GM23338 (cell line): ENCODE data around the gene SLC36A3. TPM values are rescaled to one million over a fixed set of nuclear protein-coding genes. Genes with fewer than 3 reads are reported as not detected.

Experiments
- ATAC-seq: fragments of 200-7000 bp; cut with Tn5 transposase; 3 replicates; pipeline ENCODE4 v1.9.1; 2020
- DNase-seq: peaks from one replicate; pipeline ENCODE4 v3.0.0-alpha.2; 2015; ENCODE audit warnings: low spot score
- H2AFZ ChIP-seq: fragments of 200-600 bp; sonication (generic); 2 replicates; pipeline ENCODE4 v1.8.0; 2016; ENCODE audit warnings: antibody characterized with exemption, mild to moderate bottlenecking, moderate library complexity
- H3F3A ChIP-seq: fragments of 200-600 bp; sonication (generic); replicated peaks from 2 replicates; pipeline ENCODE4 v1.8.0; 2017; ENCODE audit warnings: antibody characterized with exemption, mixed run types, low read depth
- H3K27ac ChIP-seq: fragments of 200-600 bp; sonication (generic); 2 replicates; pipeline ENCODE4 v1.6.1; 2016; ENCODE audit warnings: low read depth
- H3K27me3 ChIP-seq: fragments of 200-600 bp; sonication (generic); 2 replicates; pipeline ENCODE4 v1.8.0; 2016; ENCODE audit warnings: mild to moderate bottlenecking, mixed run types, moderate library complexity; ENCODE audit not compliant: insufficient read depth
- H3K36me3 ChIP-seq: fragments of 200-600 bp; sonication (generic); 2 replicates; pipeline ENCODE4 v1.8.0; 2016; ENCODE audit warnings: mild to moderate bottlenecking; ENCODE audit not compliant: insufficient read depth
- H3K4me1 ChIP-seq: fragments of 200-600 bp; sonication (generic); 2 replicates; pipeline ENCODE4 v1.8.0; 2016; ENCODE audit warnings: mild to moderate bottlenecking, moderate library complexity; ENCODE audit not compliant: insufficient read depth
- H3K4me2 ChIP-seq: fragments of 200-600 bp; sonication (generic); 2 replicates; pipeline ENCODE4 v1.7.1; 2017; ENCODE audit warnings: mixed run types
- H3K4me3 ChIP-seq: fragments of 200-600 bp; sonication (generic); 2 replicates; pipeline ENCODE4 v1.6.1; 2016; ENCODE audit warnings: mixed run types
- H3K79me2 ChIP-seq: fragments of 200-600 bp; sonication (generic); replicated peaks from 2 replicates; pipeline ENCODE4 v1.8.0; 2017; ENCODE audit warnings: mild to moderate bottlenecking; ENCODE audit not compliant: insufficient read depth
- H3K9me2 ChIP-seq: fragments of 200-600 bp; sonication (generic); 2 replicates; pipeline ENCODE4 v1.8.0; 2017; ENCODE audit not compliant: insufficient read depth
- H4K20me1 ChIP-seq: fragments of 200-600 bp; sonication (generic); replicated peaks from 2 replicates; pipeline ENCODE4 v1.8.0; 2017; ENCODE audit warnings: mild to moderate bottlenecking; ENCODE audit not compliant: insufficient read depth
- H3K27ac Mint-ChIP-seq: 2 replicates; pipeline ENCODE4 v1.8.0; 2020; ENCODE audit warnings: inconsistent platforms, mild to moderate bottlenecking, moderate library complexity, mixed read lengths
- H3K27me3 Mint-ChIP-seq: 3 replicates; pipeline ENCODE4 v1.8.0; 2022; ENCODE audit warnings: low read depth, mild to moderate bottlenecking, moderate library complexity, mixed read lengths, inconsistent platforms; ENCODE audit not compliant: insufficient read depth, poor library complexity
- H3K36me3 Mint-ChIP-seq: 3 replicates; pipeline ENCODE4 v1.8.0; 2021; ENCODE audit warnings: low read depth, mild to moderate bottlenecking, inconsistent platforms, moderate library complexity, mixed read lengths
- H3K4me1 Mint-ChIP-seq: 3 replicates; pipeline ENCODE4 v1.8.0; 2020; ENCODE audit warnings: mild to moderate bottlenecking, inconsistent platforms, mixed read lengths
- H3K4me3 Mint-ChIP-seq: 3 replicates; pipeline ENCODE4 v1.8.0; 2021; ENCODE audit warnings: moderate library complexity, mild to moderate bottlenecking, inconsistent platforms, mixed read lengths
- H3K9me3 Mint-ChIP-seq: 3 replicates; pipeline ENCODE4 v1.8.0; 2020; ENCODE audit warnings: moderate library complexity, mild to moderate bottlenecking, inconsistent platforms, mixed read lengths
- CREB1 ChIP-seq: fragments of 250-450 bp; sonication (Bioruptor Pico); IDR thresholded peaks from 2 replicates; pipeline ENCODE4 v1.5.0; 2020; ENCODE audit warnings: low read depth, mild to moderate bottlenecking, moderate library complexity
- EZH2 ChIP-seq: fragments of 200-600 bp; sonication (generic); IDR thresholded peaks from one replicate; pipeline ENCODE4 v1.8.0; 2017; ENCODE audit warnings: antibody characterized with exemption, mild to moderate bottlenecking, low read depth; ENCODE audit not compliant: unreplicated experiment
- JUNB ChIP-seq: IDR thresholded peaks from one replicate; pipeline ENCODE4 v1.6.1; 2016; ENCODE audit warnings: antibody characterized with exemption; ENCODE audit not compliant: unreplicated experiment
- POLR2AphosphoS5 ChIP-seq: IDR thresholded peaks from 2 replicates; pipeline ENCODE4 v1.6.1; 2016; ENCODE audit warnings: antibody characterized with exemption, low read depth
- STAT1 ChIP-seq: IDR thresholded peaks from one replicate; pipeline ENCODE4 v1.6.1; 2016; ENCODE audit warnings: antibody characterized with exemption; ENCODE audit not compliant: unreplicated experiment
- ZNF114 ChIP-seq: fragments of 250-450 bp; sonication (Bioruptor Pico); IDR thresholded peaks from 2 replicates; pipeline ENCODE4 v1.5.0; 2020; ENCODE audit warnings: mild to moderate bottlenecking, moderate library complexity
- ZNF331 ChIP-seq: fragments of 250-450 bp; sonication (Bioruptor Pico); IDR thresholded peaks from 2 replicates; pipeline ENCODE4 v1.5.0; 2020; ENCODE audit warnings: low read depth, mild to moderate bottlenecking, moderate library complexity
- polyA plus RNA-seq: library from polyadenylated mRNA; unstranded; fragments of >200 nt; fragmentation: Nextera tagmentation; extraction: Ambion mirVana; gene quantifications from 2 replicates; pipeline ENCODE4 v1.2.1, GENCODE V29; 2016
- total RNA-seq: library from RNA; depleted of rRNA; stranded (reverse); fragments of >200 nt; shearing (Covaris generic); gene quantifications from 2 replicates; pipeline ENCODE4 v1.2.3, GENCODE V29; 2014
- TF ChIP-seq, protein P1 (sequence below): IDR thresholded peaks from 2 replicates; pipeline ENCODE4 v1.6.1; 2016; ENCODE audit warnings: antibody characterized with exemption
- TF ChIP-seq, protein P2 (sequence below): IDR thresholded peaks from one replicate; pipeline ENCODE4 v1.6.1; 2018; ENCODE audit warnings: antibody characterized with exemption; ENCODE audit not compliant: unreplicated experiment
- TF ChIP-seq, protein P3 (sequence below), 2 experiments: fragments of 200-600 bp in 1 of 2; sonication (generic) in 1 of 2; conservative IDR thresholded peaks; 2 replicates each; pipeline versions ENCODE4 v1.5.1 to v1.6.1; 2016 to 2017; ENCODE audit warnings: antibody characterized with exemption in 2 of 2, low read depth in 2 of 2, mild to moderate bottlenecking in 2 of 2, moderate library complexity in 1 of 2

SLC36A3 gene
- total and polyA plus RNA-seq, 2 experiments from 2014 or later: not detected

DNA sequence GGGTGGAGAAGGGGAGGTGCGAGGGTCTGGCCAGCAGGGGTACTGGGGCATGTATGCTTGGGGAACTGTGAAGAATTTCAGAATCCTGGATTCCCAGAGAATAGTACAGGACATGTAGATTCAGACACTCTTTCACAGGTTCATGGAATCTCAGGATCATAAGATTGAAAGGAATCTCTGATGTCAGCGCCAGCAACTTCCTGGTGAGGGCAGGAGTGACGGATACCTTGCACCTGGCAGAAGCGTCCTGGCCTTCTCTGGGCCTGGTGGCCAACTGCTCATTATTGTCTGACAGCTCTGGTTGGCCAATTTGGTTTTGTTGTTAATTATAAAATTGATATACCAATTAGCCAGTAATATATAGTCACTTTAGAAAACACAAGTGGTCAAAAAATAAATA lies 43.6 kb downstream of the SLC36A3 start:
- Histone ChIP-seq H3K4me2 (no peak overlapping the region), H3K36me3 (no peaks in the 10 kb centered on the region), H3K27ac (no peak overlapping the region), H4K20me1 (no peaks in the 10 kb centered on the region), H2AFZ (no peak overlapping the region), H3K79me2 (peaks cover 8% of the 10 kb centered on the region; the same call in 1 of the 2 replicates), H3F3A (no peaks in the 10 kb centered on the region), H3K4me1 (no peaks in the 10 kb centered on the region), H3K9me2 (no peaks in the 10 kb centered on the region), H3K4me3 (no peak overlapping the region), H3K27me3 (no peaks in the 10 kb centered on the region)
- DNase-seq (no peak), ATAC-seq (no peak)
- Mint-ChIP-seq H3K36me3 (no peaks in the 10 kb centered on the region; the same call in 1 of the 3 replicates), H3K4me3 (no peak overlapping the region), H3K27ac (no peak overlapping the region), H3K4me1 (peaks cover 14% of the 10 kb centered on the region), H3K9me3 (no peaks in the 10 kb centered on the region), H3K27me3 (peaks cover 6% of the 10 kb centered on the region)
- TF ChIP-seq, protein P1, sequence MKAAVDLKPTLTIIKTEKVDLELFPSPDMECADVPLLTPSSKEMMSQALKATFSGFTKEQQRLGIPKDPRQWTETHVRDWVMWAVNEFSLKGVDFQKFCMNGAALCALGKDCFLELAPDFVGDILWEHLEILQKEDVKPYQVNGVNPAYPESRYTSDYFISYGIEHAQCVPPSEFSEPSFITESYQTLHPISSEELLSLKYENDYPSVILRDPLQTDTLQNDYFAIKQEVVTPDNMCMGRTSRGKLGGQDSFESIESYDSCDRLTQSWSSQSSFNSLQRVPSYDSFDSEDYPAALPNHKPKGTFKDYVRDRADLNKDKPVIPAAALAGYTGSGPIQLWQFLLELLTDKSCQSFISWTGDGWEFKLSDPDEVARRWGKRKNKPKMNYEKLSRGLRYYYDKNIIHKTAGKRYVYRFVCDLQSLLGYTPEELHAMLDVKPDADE: no peak
- TF ChIP-seq, protein P2, sequence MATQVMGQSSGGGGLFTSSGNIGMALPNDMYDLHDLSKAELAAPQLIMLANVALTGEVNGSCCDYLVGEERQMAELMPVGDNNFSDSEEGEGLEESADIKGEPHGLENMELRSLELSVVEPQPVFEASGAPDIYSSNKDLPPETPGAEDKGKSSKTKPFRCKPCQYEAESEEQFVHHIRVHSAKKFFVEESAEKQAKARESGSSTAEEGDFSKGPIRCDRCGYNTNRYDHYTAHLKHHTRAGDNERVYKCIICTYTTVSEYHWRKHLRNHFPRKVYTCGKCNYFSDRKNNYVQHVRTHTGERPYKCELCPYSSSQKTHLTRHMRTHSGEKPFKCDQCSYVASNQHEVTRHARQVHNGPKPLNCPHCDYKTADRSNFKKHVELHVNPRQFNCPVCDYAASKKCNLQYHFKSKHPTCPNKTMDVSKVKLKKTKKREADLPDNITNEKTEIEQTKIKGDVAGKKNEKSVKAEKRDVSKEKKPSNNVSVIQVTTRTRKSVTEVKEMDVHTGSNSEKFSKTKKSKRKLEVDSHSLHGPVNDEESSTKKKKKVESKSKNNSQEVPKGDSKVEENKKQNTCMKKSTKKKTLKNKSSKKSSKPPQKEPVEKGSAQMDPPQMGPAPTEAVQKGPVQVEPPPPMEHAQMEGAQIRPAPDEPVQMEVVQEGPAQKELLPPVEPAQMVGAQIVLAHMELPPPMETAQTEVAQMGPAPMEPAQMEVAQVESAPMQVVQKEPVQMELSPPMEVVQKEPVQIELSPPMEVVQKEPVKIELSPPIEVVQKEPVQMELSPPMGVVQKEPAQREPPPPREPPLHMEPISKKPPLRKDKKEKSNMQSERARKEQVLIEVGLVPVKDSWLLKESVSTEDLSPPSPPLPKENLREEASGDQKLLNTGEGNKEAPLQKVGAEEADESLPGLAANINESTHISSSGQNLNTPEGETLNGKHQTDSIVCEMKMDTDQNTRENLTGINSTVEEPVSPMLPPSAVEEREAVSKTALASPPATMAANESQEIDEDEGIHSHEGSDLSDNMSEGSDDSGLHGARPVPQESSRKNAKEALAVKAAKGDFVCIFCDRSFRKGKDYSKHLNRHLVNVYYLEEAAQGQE: no peak
- TF ChIP-seq EZH2: no peak
- TF ChIP-seq ZNF114: no peak
- TF ChIP-seq, protein P3, sequence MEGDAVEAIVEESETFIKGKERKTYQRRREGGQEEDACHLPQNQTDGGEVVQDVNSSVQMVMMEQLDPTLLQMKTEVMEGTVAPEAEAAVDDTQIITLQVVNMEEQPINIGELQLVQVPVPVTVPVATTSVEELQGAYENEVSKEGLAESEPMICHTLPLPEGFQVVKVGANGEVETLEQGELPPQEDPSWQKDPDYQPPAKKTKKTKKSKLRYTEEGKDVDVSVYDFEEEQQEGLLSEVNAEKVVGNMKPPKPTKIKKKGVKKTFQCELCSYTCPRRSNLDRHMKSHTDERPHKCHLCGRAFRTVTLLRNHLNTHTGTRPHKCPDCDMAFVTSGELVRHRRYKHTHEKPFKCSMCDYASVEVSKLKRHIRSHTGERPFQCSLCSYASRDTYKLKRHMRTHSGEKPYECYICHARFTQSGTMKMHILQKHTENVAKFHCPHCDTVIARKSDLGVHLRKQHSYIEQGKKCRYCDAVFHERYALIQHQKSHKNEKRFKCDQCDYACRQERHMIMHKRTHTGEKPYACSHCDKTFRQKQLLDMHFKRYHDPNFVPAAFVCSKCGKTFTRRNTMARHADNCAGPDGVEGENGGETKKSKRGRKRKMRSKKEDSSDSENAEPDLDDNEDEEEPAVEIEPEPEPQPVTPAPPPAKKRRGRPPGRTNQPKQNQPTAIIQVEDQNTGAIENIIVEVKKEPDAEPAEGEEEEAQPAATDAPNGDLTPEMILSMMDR (conservative IDR thresholded peaks at IDR 0.05; ENCODE audit: low read depth in 2 of 2): no peak

DNA sequence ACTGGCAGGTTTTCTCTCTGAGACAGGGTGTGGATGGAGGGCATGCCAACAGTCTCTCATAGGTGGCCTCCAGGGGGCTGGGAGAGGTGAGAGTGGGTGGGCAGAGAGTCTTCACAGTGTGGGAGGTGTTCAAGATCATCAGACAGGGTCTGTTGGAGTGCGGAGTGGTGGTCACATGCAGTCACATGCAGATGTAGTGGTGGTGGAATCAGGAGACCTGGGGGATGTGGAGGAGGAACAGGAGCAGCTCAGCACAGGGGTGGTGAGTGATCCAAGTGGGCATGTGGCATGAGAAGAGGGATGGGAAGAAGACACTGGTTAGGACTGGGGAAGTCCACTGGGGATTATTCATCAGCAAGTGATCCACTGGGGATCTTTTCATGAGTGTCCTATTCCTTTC lies 44.8 kb downstream of the SLC36A3 start:
- H3F3A ChIP-seq: no peaks in the 10 kb centered on the region
- H3K36me3 ChIP-seq: no peaks in the 10 kb centered on the region
- no peaks in the 10 kb centered on the region for H3K27me3 ChIP-seq
- Mint-ChIP-seq H3K9me3 (no peaks in the 10 kb centered on the region), H3K4me1 (peaks cover 16% of the 10 kb centered on the region), H3K36me3 (no peaks in the 10 kb centered on the region; the same call in 2 of the 3 replicates), H3K27me3 (peaks cover 4% of the 10 kb centered on the region), H3K27ac (no peak overlapping the region), H3K4me3 (no peak overlapping the region)
- H2AFZ ChIP-seq: no peak overlapping the region
- H3K4me2 ChIP-seq: no peak overlapping the region
- peaks cover 19% of the 10 kb centered on the region for H3K79me2 ChIP-seq
- DNase-seq: no peak
- no peak for ATAC-seq
- H3K27ac ChIP-seq: no peak overlapping the region
- peaks cover 5% of the 10 kb centered on the region for H3K4me1 ChIP-seq
- no peaks in the 10 kb centered on the region for H4K20me1 ChIP-seq
- no peak overlapping the region for H3K4me3 ChIP-seq
- H3K9me2 ChIP-seq: no peaks in the 10 kb centered on the region
- TF ChIP-seq JUNB: no peak
- no peak for TF ChIP-seq ZNF114
- TF ChIP-seq, protein P1: no peak
- no peak for TF ChIP-seq POLR2AphosphoS5
- TF ChIP-seq EZH2: no peak
- TF ChIP-seq, protein P2: no peak
- TF ChIP-seq STAT1: no peak
- TF ChIP-seq ZNF331 (CRISPR knock-in tag): no peak
- TF ChIP-seq CREB1 (CRISPR knock-in tag): no peak
- TF ChIP-seq, protein P3 (conservative IDR thresholded peaks at IDR 0.05; ENCODE audit: low read depth in 2 of 2): no peak
